Tibial artery (tissue), 4 donors: ENCODE results near the gene PAPPA2.

Source experiments
- DNase-seq, 2 donors: peaks; one replicate each; pipeline ENCODE4 v3.0.0-alpha.2; 2019
- H3K27ac ChIP-seq, 2 donors: fragments of 200-600 bp; sonication (generic) in 1 of 2; 1 replicate in 1 of 2; 2 replicates in 1 of 2; pipeline ENCODE4 v1.5.1; 2018 to 2019; ENCODE audit warnings: mild to moderate bottlenecking in 1 of 2
- H3K27me3 ChIP-seq, 2 donors: fragments of 200-600 bp; sonication (generic) in 1 of 2; one replicate each; pipeline versions ENCODE4 v1.5.1 to v1.6.0; 2016 to 2019
- H3K36me3 ChIP-seq, 3 donors: fragments of 200-600 bp; sonication (generic) in 2 of 3; one replicate each; pipeline ENCODE4 v1.5.1; 2016 to 2019; ENCODE audit warnings: mild to moderate bottlenecking in 2 of 3
- H3K4me1 ChIP-seq, 4 donors: fragments of 200-600 bp; sonication (generic) in 2 of 4; 1 replicate in 3 of 4; 2 replicates in 1 of 4; pipeline ENCODE4 v1.5.1; 2016 to 2019
- H3K4me3 ChIP-seq, 2 donors: fragments of 200-600 bp; sonication (generic) in 1 of 2; 1 replicate in 1 of 2; 2 replicates in 1 of 2; pipeline ENCODE4 v1.5.1; 2018 to 2019; ENCODE audit warnings: mild to moderate bottlenecking in 2 of 2
- H3K9me3 ChIP-seq, 3 donors: fragments of 200-600 bp; sonication (generic) in 1 of 3; one replicate each; pipeline ENCODE4 v1.5.1; 2016 to 2019
- intact Hi-C: fragments of 100-400 bp; cut with DNase I; formaldehyde crosslinking; loops from one replicate; pipeline ENCODE4 v1.15.0; 2023; ENCODE audit warnings: low total_unique reads
- TF ChIP-seq, protein P1 (sequence below), 2 experiments: fragments of 200-600 bp in 1 of 2; fragments of 450-650 bp in 1 of 2; IDR thresholded peaks; one replicate each; pipeline ENCODE4 v1.5.1; 2017 to 2019; ENCODE audit warnings: antibody characterized with exemption in 2 of 2, mild to moderate bottlenecking in 1 of 2, moderate library complexity in 1 of 2

Gene PAPPA2

DNA sequence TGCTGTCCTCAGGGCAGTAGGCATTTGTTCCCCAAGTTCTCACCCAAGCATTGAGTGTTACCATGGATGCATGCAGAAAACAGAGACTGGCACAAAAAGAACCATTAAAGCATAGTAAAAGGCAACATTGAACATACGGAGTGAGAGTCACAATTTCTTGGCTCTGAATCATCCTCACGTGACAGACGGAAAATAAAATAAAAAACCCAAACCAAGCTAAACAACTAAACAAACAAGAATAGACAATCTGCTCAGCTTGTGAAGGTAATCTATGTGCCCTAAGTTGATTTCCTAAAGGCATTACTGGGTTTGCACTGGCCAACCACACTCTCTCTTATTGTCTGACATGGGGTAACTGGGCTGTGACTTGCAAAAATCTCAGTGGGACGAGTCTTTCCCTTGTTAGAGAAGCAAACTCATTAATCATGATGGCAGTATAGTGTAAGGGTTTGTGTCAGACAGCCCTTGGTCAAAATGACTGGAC, 395.5 kb downstream of the PAPPA2 start:
- peaks cover 0 to 5% of the 10 kb centered on the region in 2 donors for H3K27me3 ChIP-seq

GRCh38 chr1:176863613-176864012, 400.6 kb downstream of the PAPPA2 start:
- H3K27ac ChIP-seq: no peak overlapping the region
- no peaks in the 10 kb centered on the region for H3K4me1 ChIP-seq
- intact Hi-C loops: no loop called here
- no peak for DNase-seq
- no peaks in the 10 kb centered on the region for H3K9me3 ChIP-seq
- H3K4me3 ChIP-seq: no peak overlapping the region
- no peaks in the 10 kb centered on the region for H3K27me3 ChIP-seq
- no peaks in the 10 kb centered on the region for H3K36me3 ChIP-seq
- TF ChIP-seq, protein P1, sequence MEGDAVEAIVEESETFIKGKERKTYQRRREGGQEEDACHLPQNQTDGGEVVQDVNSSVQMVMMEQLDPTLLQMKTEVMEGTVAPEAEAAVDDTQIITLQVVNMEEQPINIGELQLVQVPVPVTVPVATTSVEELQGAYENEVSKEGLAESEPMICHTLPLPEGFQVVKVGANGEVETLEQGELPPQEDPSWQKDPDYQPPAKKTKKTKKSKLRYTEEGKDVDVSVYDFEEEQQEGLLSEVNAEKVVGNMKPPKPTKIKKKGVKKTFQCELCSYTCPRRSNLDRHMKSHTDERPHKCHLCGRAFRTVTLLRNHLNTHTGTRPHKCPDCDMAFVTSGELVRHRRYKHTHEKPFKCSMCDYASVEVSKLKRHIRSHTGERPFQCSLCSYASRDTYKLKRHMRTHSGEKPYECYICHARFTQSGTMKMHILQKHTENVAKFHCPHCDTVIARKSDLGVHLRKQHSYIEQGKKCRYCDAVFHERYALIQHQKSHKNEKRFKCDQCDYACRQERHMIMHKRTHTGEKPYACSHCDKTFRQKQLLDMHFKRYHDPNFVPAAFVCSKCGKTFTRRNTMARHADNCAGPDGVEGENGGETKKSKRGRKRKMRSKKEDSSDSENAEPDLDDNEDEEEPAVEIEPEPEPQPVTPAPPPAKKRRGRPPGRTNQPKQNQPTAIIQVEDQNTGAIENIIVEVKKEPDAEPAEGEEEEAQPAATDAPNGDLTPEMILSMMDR (IDR thresholded peaks at IDR 0.05): no peak

More for the DNA sequence above, 395.5 kb downstream of the PAPPA2 start:
- Histone ChIP-seq H3K4me3 (no peak overlapping the region), H3K27ac (no peak overlapping the region), H3K9me3 (no peaks in the 10 kb centered on the region), H3K36me3 (no peaks in the 10 kb centered on the region), H3K4me1 (no peaks in the 10 kb centered on the region)
- TF ChIP-seq, protein P1 (IDR thresholded peaks at IDR 0.05): no peak
- intact Hi-C loops: no loop called here
- DNase-seq: no peak

DNA sequence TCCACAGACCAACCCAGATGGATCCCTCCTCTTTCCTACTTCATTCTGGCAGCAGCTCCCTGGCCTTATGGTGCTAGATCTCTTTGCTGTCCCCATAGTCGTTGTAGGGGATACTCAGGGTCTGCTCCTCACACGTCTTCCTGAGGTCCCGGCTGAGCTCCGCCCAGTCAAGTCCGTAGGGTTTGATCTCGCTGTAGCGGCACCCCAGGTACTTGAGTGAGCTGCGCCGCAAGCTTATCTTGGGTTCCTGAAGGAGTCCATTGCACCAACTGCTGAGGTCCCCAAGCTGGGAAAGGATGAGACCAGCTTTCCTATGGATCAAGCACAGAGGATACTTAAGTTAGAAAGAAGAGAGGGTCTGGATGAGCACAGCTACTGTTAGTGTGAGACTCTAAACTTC, 401.2 kb downstream of the PAPPA2 start:
- Histone ChIP-seq H3K4me1 (no peaks in the 10 kb centered on the region), H3K4me3 (no peak overlapping the region), H3K27ac (no peak overlapping the region), H3K36me3 (no peaks in the 10 kb centered on the region), H3K9me3 (no peaks in the 10 kb centered on the region), H3K27me3 (no peaks in the 10 kb centered on the region)
- intact Hi-C loops: no loop called here
- no peak for DNase-seq
- TF ChIP-seq, protein P1 (IDR thresholded peaks at IDR 0.05): no peak

- no peaks in the 10 kb centered on the region for H3K4me1 ChIP-seq
- no peaks in the 10 kb centered on the region for H3K27me3 ChIP-seq
- H3K9me3 ChIP-seq: no peaks in the 10 kb centered on the region
- DNase-seq: no peak
- H3K36me3 ChIP-seq: no peaks in the 10 kb centered on the region
- TF ChIP-seq, protein P1 (IDR thresholded peaks at IDR 0.05): no peak
- H3K4me3 ChIP-seq: no peak overlapping the region
- no peak overlapping the region for H3K27ac ChIP-seq
- intact Hi-C loops: loop anchor here (5.0 kb wide), 1 partner anchor 1074 kb away; no protein-coding TSS in a partner anchor
These were observed 403.2 kb downstream of the PAPPA2 start for GRCh38 chr1:176866011-176866714.

GRCh38 chr1:176869577-176869976, 406.6 kb downstream of the PAPPA2 start:
- DNase-seq: no peak
- H3K4me1 ChIP-seq: no peaks in the 10 kb centered on the region
- H3K9me3 ChIP-seq: no peaks in the 10 kb centered on the region
- intact Hi-C loops: loop anchor here (5.0 kb wide), 1 partner anchor 1077 kb away; no protein-coding TSS in a partner anchor
- H3K4me3 ChIP-seq: no peak overlapping the region
- H3K36me3 ChIP-seq: no peaks in the 10 kb centered on the region
- TF ChIP-seq, protein P1 (IDR thresholded peaks at IDR 0.05): no peak
- no peak overlapping the region for H3K27ac ChIP-seq
- H3K27me3 ChIP-seq: no peaks in the 10 kb centered on the region
